ENCODE measurements around the gene GSKIP. TPM values are rescaled to one million over a fixed set of nuclear protein-coding genes. Genes with fewer than 3 reads are reported as not detected.

Gene GSKIP
- total RNA-seq, 1 experiment from 2014 or later, result 23.0 TPM

GRCh38 chr14:96376093-96376492, 12.8 kb downstream of the GSKIP start:
- no peak for DNase-seq (ENCODE audit: low read depth)

- DNase-seq (ENCODE audit: low read depth), result no peak
These were observed 17.4 kb downstream of the GSKIP start for GRCh38 chr14:96380735-96381134.

- DNase-seq (ENCODE audit: low read depth), result no peak
These were observed 20.1 kb downstream of the GSKIP start for GRCh38 chr14:96383445-96383844.

- no peak for DNase-seq (ENCODE audit: low read depth)
These were observed 20.7 kb downstream of the GSKIP start for GRCh38 chr14:96384053-96384452.

- no peak for DNase-seq (ENCODE audit: low read depth)
These were observed 21.4 kb downstream of the GSKIP start for GRCh38 chr14:96384740-96385139.

- no peak for DNase-seq (ENCODE audit: low read depth)
These were observed 22.1 kb downstream of the GSKIP start for GRCh38 chr14:96385385-96385784.

- no peak for DNase-seq (ENCODE audit: low read depth)
These were observed 27.6 kb downstream of the GSKIP start for GRCh38 chr14:96390965-96391292.

- peak; percentile 80 for DNase-seq (ENCODE audit: low read depth)
These were observed 28.2 kb downstream of the GSKIP start for GRCh38 chr14:96391293-96392118.

GRCh38 chr14:96393071-96393691, 29.9 kb downstream of the GSKIP start:
- DNase-seq (ENCODE audit: low read depth), result no peak

- no peak for DNase-seq (ENCODE audit: low read depth)
These were observed 30.9 kb downstream of the GSKIP start for GRCh38 chr14:96394047-96394815.

GRCh38 chr14:96398432-96398831, 35.1 kb downstream of the GSKIP start:
- DNase-seq (ENCODE audit: low read depth), result no peak

GRCh38 chr14:96398921-96399320, 35.6 kb downstream of the GSKIP start:
- DNase-seq (ENCODE audit: low read depth), result no peak

GRCh38 chr14:96399405-96399804, 36.1 kb downstream of the GSKIP start:
- DNase-seq (ENCODE audit: low read depth), result no peak

GRCh38 chr14:96400495-96400894, 37.2 kb downstream of the GSKIP start:
- DNase-seq (ENCODE audit: low read depth), result no peak

GRCh38 chr14:96403409-96403808, 40.1 kb downstream of the GSKIP start:
- DNase-seq (ENCODE audit: low read depth), result no peak

- DNase-seq (ENCODE audit: low read depth), result no peak
These were observed 42.4 kb downstream of the GSKIP start for GRCh38 chr14:96405677-96406076.

- no peak for DNase-seq (ENCODE audit: low read depth)
These were observed 44.7 kb downstream of the GSKIP start for GRCh38 chr14:96407935-96408570.

- DNase-seq (ENCODE audit: low read depth), result no peak
These were observed 45.3 kb downstream of the GSKIP start for GRCh38 chr14:96408608-96409007.

- DNase-seq (ENCODE audit: low read depth), result peak; percentile 87
These were observed 46.4 kb downstream of the GSKIP start for GRCh38 chr14:96409701-96410100.

- peak; percentile 78 for DNase-seq (ENCODE audit: low read depth)
These were observed 46.8 kb downstream of the GSKIP start for GRCh38 chr14:96410119-96410518.

- no peak for DNase-seq (ENCODE audit: low read depth)
These were observed 50.2 kb downstream of the GSKIP start for GRCh38 chr14:96413526-96413925.

- DNase-seq (ENCODE audit: low read depth), result no peak
These were observed 52.2 kb downstream of the GSKIP start for GRCh38 chr14:96415559-96415958.

Measured in M059J (cell line).